ENCODE data around the gene ANKHD1. TPM values are rescaled to one million over a fixed set of nuclear protein-coding genes. Genes with fewer than 3 reads are reported as not detected.

Gene ANKHD1
- total and polyA plus RNA-seq, 2 of the 8 experiments (the other 6 are each of a cell fraction or from before 2014, with no cell fraction given) = 69.9 to 108 TPM

DNA sequence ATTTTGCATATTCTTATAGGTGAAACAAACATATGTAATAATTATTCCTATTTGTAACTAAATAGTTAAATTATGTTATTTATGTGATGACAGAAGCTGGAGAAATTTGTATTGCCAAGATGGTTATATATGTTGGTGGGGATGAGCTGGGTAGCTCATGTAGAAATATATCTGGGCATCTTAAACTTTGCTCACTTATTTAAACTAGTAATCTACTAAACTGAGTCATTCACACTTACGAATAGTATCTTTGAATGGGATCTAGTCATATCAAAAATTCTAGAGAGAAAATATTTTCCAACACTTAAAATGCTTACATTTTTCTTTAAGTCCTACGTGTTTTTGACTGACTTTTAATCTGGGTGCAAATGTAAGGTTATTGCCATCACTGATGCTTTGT lies 101.2 kb downstream of the ANKHD1 start:
- no peak overlapping the region for H3K4ac ChIP-seq (replicated peaks; ENCODE audit: insufficient read length, low read depth, low read length)
- H4K20me1 ChIP-seq (replicated peaks in 1 of 2; ENCODE audit: control insufficient read depth in 1 of 2, insufficient read depth in 2 of 2, low read length in 2 of 2) = no peaks in the 10 kb centered on the region
- H3K9ac ChIP-seq (replicated peaks in 1 of 4; ENCODE audit: extremely low read depth in 1 of 4, low read depth in 3 of 4, low read length in 3 of 4) = no peak overlapping the region
- ChIA-PET POLR2A (ENCODE audit: partially characterized antibody) (no interaction called here), CTCF (ENCODE audit: partially characterized antibody) (interaction anchor here (0.7 kb wide), 1 partner anchor 117 kb away, joined by 3 read pairs; no protein-coding TSS in a partner anchor)
- H3K79me1 ChIP-seq (ENCODE audit: low read depth, low read length) = no peaks in the 10 kb centered on the region
- H2BK20ac ChIP-seq (ENCODE audit: low read length) = no peak overlapping the region
- peaks cover 5 to 36% (median 26%) of the 10 kb centered on the region in 4 experiments for H3K36me3 ChIP-seq (ENCODE audit: control insufficient read depth in 2 of 4, insufficient read depth in 4 of 4, low read length in 3 of 4)
- no peak overlapping the region for H4K8ac ChIP-seq (ENCODE audit: extremely low read depth, insufficient read depth, low read length)
- H3K4me2 ChIP-seq (ENCODE audit: insufficient read depth in 1 of 2, low read depth in 2 of 2, low read length in 2 of 2) = no peak overlapping the region
- no peak overlapping the region for H4K5ac ChIP-seq (ENCODE audit: insufficient read length, low read depth, low read length)
- no peak overlapping the region for H2AFZ ChIP-seq (ENCODE audit: low read length)
- H2BK120ac ChIP-seq (replicated peaks; ENCODE audit: low read depth, low read length) = no peak overlapping the region
- H3K23me2 ChIP-seq (ENCODE audit: low read depth, low read length) = no peaks in the 10 kb centered on the region
- no peak overlapping the region for H2BK5ac ChIP-seq (ENCODE audit: low read depth, low read length)
- 96% methylated on average over 2 of the region's 2 CpGs; no CpG with 5 or more reads in 1 of the 2 experiments for WGBS, 2 experiments (ENCODE audit: extremely low coverage in 1 of 2, insufficient coverage in 1 of 2, insufficient read length in 1 of 2, insufficient replicate concordance in 2 of 2, low coverage in 1 of 2, low lambda C conversion rate in 2 of 2, missing lambda C conversion rate in 1 of 2)
- no peak overlapping the region for H4K91ac ChIP-seq (replicated peaks; ENCODE audit: insufficient read length, low read length)
- no peaks in the 10 kb centered on the region for H3K4me1 ChIP-seq (replicated peaks in 1 of 4; ENCODE audit: control insufficient read depth in 3 of 4, insufficient read depth in 4 of 4, low read length in 3 of 4)
- no peak overlapping the region for H3K4me3 ChIP-seq (ENCODE audit: extremely low read depth in 1 of 4, insufficient read depth in 2 of 4, low read depth in 3 of 4, low read length in 4 of 4)
- H3K23ac ChIP-seq (ENCODE audit: insufficient read length) = no peak overlapping the region
- DNase-seq (ENCODE audit: low read depth in 1 of 2, low spot score in 2 of 2) = no peak
- H3K56ac ChIP-seq (replicated peaks; ENCODE audit: insufficient read length, low read depth, low read length) = no peak overlapping the region
- no peak overlapping the region for H2BK12ac ChIP-seq (ENCODE audit: low read depth, low read length)
- no peak overlapping the region for H3K14ac ChIP-seq (ENCODE audit: insufficient read length)
- no peak overlapping the region for H3K27ac ChIP-seq (ENCODE audit: low read depth, low read length)
- H3K27me3 ChIP-seq (replicated peaks in 1 of 4; ENCODE audit: control insufficient read depth in 3 of 4, extremely low read depth in 1 of 4, insufficient read depth in 3 of 4, low read length in 3 of 4) = no peaks in the 10 kb centered on the region
- H3K9me3 ChIP-seq (ENCODE audit: insufficient read depth in 2 of 2, low read depth in 1 of 2, low read length in 1 of 2) = no peaks in the 10 kb centered on the region
- no peak overlapping the region for H2BK15ac ChIP-seq (ENCODE audit: low read length)
- FAIRE-seq = no peak
- H3K18ac ChIP-seq (ENCODE audit: extremely low read depth, low read length) = no peak overlapping the region
- H2AK5ac ChIP-seq (ENCODE audit: low read depth, low read length) = no peak overlapping the region
- H3K79me2 ChIP-seq (ENCODE audit: control insufficient read depth in 1 of 2, insufficient read depth in 2 of 2, low read length in 2 of 2) = no peaks in the 10 kb centered on the region
- TF ChIP-seq EZH2 (IDR thresholded peaks at IDR 0.05; ENCODE audit: low read depth, low read length, severe bottlenecking) (no peak), TAF7 (optimal IDR thresholded peaks at IDR 0.05; ENCODE audit: borderline replicate concordance, low read depth, low read length) (no peak)

Data from H1 (cell line).